GM12878 (cell line): Measurements from ENCODE around the gene TRIM37. TPM values are rescaled to one million over a fixed set of nuclear protein-coding genes. Genes with fewer than 3 reads are reported as not detected.
A peak's percentile ranks its signal among the peaks of the same experiment; 100 is the strongest.

Experiments
- ASH2L ChIP-seq: fragments of 300-600, 200-600 bp; sonication (generic); IDR thresholded peaks from 2 replicates; pipeline ENCODE4 v1.6.1; 2017; ENCODE audit warnings: low read depth, mild to moderate bottlenecking, borderline replicate concordance
- BCLAF1 ChIP-seq: fragments of 450-650 bp; IDR thresholded peaks from 2 replicates; pipeline ENCODE4 v1.6.1; 2017; ENCODE audit warnings: antibody characterized with exemption, mild to moderate bottlenecking, moderate library complexity
- CBX3 ChIP-seq: fragments of 200-600 bp; sonication (generic); IDR thresholded peaks from 2 replicates; pipeline ENCODE4 v1.6.1; 2016; ENCODE audit warnings: low read depth, borderline replicate concordance
- E4F1 ChIP-seq: fragments of 450-650 bp; IDR thresholded peaks from 2 replicates; pipeline ENCODE4 v1.6.1; 2018; ENCODE audit warnings: borderline replicate concordance, mild to moderate bottlenecking; ENCODE audit not compliant: partially characterized antibody
- EGR1 ChIP-seq, 2 experiments: IDR thresholded peaks; 1 replicate in 1 of 2; 2 replicates in 1 of 2; pipeline ENCODE4 v1.6.1; 2011 to 2012; ENCODE audit warnings: low read depth in 2 of 2, low read length in 2 of 2, borderline replicate concordance in 1 of 2, mild to moderate bottlenecking in 1 of 2, moderate library complexity in 1 of 2
- EZH2 ChIP-seq: IDR thresholded peaks from 2 replicates; pipeline ENCODE4 v1.6.1; 2012; ENCODE audit warnings: low read depth, mild to moderate bottlenecking, control low read depth, inconsistent platforms, low read length, borderline replicate concordance; ENCODE audit not compliant: control insufficient read depth
- HCFC1 ChIP-seq: fragments of 150-350 bp; IDR thresholded peaks from 2 replicates; pipeline ENCODE4 v1.6.1; 2014; ENCODE audit warnings: low read length
- HDAC6 ChIP-seq: fragments of 200-600 bp; sonication (generic); IDR thresholded peaks from one replicate; pipeline ENCODE4 v1.8.0; 2017; ENCODE audit warnings: antibody characterized with exemption; ENCODE audit not compliant: unreplicated experiment
- HDGF ChIP-seq: fragments of 450-650 bp; IDR thresholded peaks from 2 replicates; pipeline ENCODE4 v1.6.1; 2016; ENCODE audit warnings: antibody characterized with exemption
- NR2F1 ChIP-seq: fragments of 450-650 bp; conservative IDR thresholded peaks from 2 replicates; pipeline ENCODE4 v1.6.1; 2017; ENCODE audit warnings: mild to moderate bottlenecking
- NRF1 ChIP-seq: conservative IDR thresholded peaks from 2 replicates; pipeline ENCODE4 v1.6.1; 2011; ENCODE audit warnings: mild to moderate bottlenecking, low read depth, low read length, improper control_type of control experiment
- PKNOX1 ChIP-seq: fragments of 450-650 bp; IDR thresholded peaks from 2 replicates; pipeline ENCODE4 v1.6.1; 2016; ENCODE audit warnings: mild to moderate bottlenecking
- RELA ChIP-seq: fragments of 450-650 bp; IDR thresholded peaks from 2 replicates; pipeline ENCODE4 v1.8.0; 2014; ENCODE audit warnings: borderline replicate concordance; ENCODE audit not compliant: partially characterized antibody
- REST ChIP-seq: IDR thresholded peaks from 2 replicates; pipeline ENCODE4 v1.6.1; 2012; ENCODE audit warnings: mild to moderate bottlenecking, low read depth, low read length
- STAT1 ChIP-seq: fragments of 450-650 bp; conservative IDR thresholded peaks from 2 replicates; pipeline ENCODE4 v1.6.1; 2014; ENCODE audit warnings: antibody characterized with exemption, mild to moderate bottlenecking
- SUPT20H ChIP-seq: IDR thresholded peaks from 2 replicates; pipeline ENCODE4 v1.6.1; 2011; ENCODE audit warnings: low read depth, mild to moderate bottlenecking, low read length, moderate library complexity, borderline replicate concordance; ENCODE audit not compliant: control insufficient read depth
- TAF1 ChIP-seq: IDR thresholded peaks from 2 replicates; pipeline ENCODE4 v1.6.1; 2011; ENCODE audit warnings: mild to moderate bottlenecking, low read depth, low read length, borderline replicate concordance
- ZBED1 ChIP-seq: IDR thresholded peaks from 2 replicates; pipeline ENCODE4 v1.6.1; 2016; ENCODE audit warnings: borderline replicate concordance
- ZNF207 ChIP-seq: fragments of 450-650 bp; IDR thresholded peaks from 2 replicates; pipeline ENCODE4 v1.6.1; 2014; ENCODE audit warnings: antibody characterized with exemption, mild to moderate bottlenecking, borderline replicate concordance
- polyA plus RNA-seq, 11 experiments: library from polyadenylated mRNA; depleted of rRNA in 4 of 11; unstranded in 6 of 11; stranded (reverse) in 5 of 11; fragments of >200 nt; fragmentation: Nextera tagmentation in 4 of 11; fragmentation: Illumina TruSeq in 1 of 11; extraction: Ambion mirVana in 4 of 11; extraction: Trizol in 1 of 11; gene quantifications; 1 replicate in 1 of 11; 2 replicates in 10 of 11; pipeline versions ENCODE4 v1.2.1 to v1.2.3, GENCODE V29; 2011 to 2016; ENCODE audit warnings: inconsistent platforms in 2 of 11, missing spikeins in 2 of 11, low read depth in 1 of 11
- total RNA-seq, 4 experiments: library from RNA; depleted of rRNA in 3 of 4; stranded (reverse); fragments of >200 nt in 3 of 4; fragmentation: Illumina TruSeq in 1 of 4; extraction: Trizol in 1 of 4; gene quantifications; 2 replicates each; pipeline versions ENCODE4 v1.2.1 to v1.2.3, GENCODE V29; 2013 to 2021

TRIM37 gene
- total and polyA plus RNA-seq, 10 of the 15 experiments (the other 5 are each of a cell fraction or from before 2014, with no cell fraction given): 4.8 to 20.6 (median 18.1) TPM

GRCh38 chr17:59001158-59001814 lies 105.4 kb downstream of the TRIM37 start (continued):
- TF ChIP-seq PKNOX1 (peak; percentile 77), ASH2L (no peak), RELA (no peak), EGR1 (IDR thresholded peaks at IDR 0.05; ENCODE audit: borderline replicate concordance in 1 of 2, low read depth in 2 of 2, low read length in 2 of 2) (peak in 1 of 2 experiments; percentile 95; a peak in 2 of 3 replicates), SUPT20H (no peak), NR2F1 (0 out of 2 replicates have a peak, but pooled peaks have one; percentile 37), HCFC1 (no peak), BCLAF1 (no peak), TAF1 (peak; percentile 62; the same call in 1 of the 2 replicates), EZH2 (no peak), CBX3 (no peak), HDAC6 (no peak), STAT1 (no peak), ZNF207 (no peak), NRF1 (no peak), HDGF (peak; percentile 37; the same call in 1 of the 2 replicates), E4F1 (peak; percentile 12), ZBED1 (peak; percentile 99), REST (no peak)
